ENCODE measurements around the gene DYNC2H1.

GRCh38 chr11:103378931-103379330 is 269.7 kb downstream of the DYNC2H1 start:
- TF ChIP-seq EP300 (IDR thresholded peaks at IDR 0.05), result no peak
- TF ChIP-seq, protein P1, sequence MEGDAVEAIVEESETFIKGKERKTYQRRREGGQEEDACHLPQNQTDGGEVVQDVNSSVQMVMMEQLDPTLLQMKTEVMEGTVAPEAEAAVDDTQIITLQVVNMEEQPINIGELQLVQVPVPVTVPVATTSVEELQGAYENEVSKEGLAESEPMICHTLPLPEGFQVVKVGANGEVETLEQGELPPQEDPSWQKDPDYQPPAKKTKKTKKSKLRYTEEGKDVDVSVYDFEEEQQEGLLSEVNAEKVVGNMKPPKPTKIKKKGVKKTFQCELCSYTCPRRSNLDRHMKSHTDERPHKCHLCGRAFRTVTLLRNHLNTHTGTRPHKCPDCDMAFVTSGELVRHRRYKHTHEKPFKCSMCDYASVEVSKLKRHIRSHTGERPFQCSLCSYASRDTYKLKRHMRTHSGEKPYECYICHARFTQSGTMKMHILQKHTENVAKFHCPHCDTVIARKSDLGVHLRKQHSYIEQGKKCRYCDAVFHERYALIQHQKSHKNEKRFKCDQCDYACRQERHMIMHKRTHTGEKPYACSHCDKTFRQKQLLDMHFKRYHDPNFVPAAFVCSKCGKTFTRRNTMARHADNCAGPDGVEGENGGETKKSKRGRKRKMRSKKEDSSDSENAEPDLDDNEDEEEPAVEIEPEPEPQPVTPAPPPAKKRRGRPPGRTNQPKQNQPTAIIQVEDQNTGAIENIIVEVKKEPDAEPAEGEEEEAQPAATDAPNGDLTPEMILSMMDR (IDR thresholded peaks at IDR 0.05), result no peak
- TF ChIP-seq POLR2A (IDR thresholded peaks at IDR 0.05), result no peak
